H1 (cell line): ENCODE measurements around the gene PML. TPM values are rescaled to one million over a fixed set of nuclear protein-coding genes. Genes with fewer than 3 reads are reported as not detected.

ENCODE experiments used
- CTCF ChIA-PET: fragments of 300-600 bp; sonication (Branson Sonifier 250); formaldehyde crosslinking; loops from one replicate; lab custom pipeline; 2021; ENCODE audit not compliant: partially characterized antibody; lab: Charles Lee
- POLR2A ChIA-PET: fragments of 300-600 bp; sonication (Branson Sonifier 250); formaldehyde crosslinking; loops from one replicate; lab custom pipeline; 2021; ENCODE audit warnings: inconsistent platforms; ENCODE audit not compliant: partially characterized antibody; lab: Charles Lee
- DNase-seq, 2 experiments: peaks; one replicate each; pipeline versions ENCODE4 v3.0.0 to v3.0.0-alpha.2; 2010 to 2022; ENCODE audit warnings: low spot score in 2 of 2, low read depth in 1 of 2, mixed read lengths in 1 of 2
- FAIRE-seq: peaks from 2 replicates; lab custom pipeline; 2011; peaks lifted over from hg19 to GRCh38; lab: Jason Lieb, UNC
- H2AFZ ChIP-seq: 2 replicates; pipeline ENCODE4 v1.8.1; 2012; ENCODE audit warnings: low read length, inconsistent platforms
- H2AK5ac ChIP-seq: 2 replicates; pipeline ENCODE4 v1.6.1; 2013; ENCODE audit warnings: low read depth, low read length
- H2BK120ac ChIP-seq: replicated peaks from 2 replicates; pipeline ENCODE3; 2013; ENCODE audit warnings: low read depth, low read length, inconsistent platforms
- H2BK12ac ChIP-seq: 2 replicates; pipeline ENCODE4 v1.6.1; 2013; ENCODE audit warnings: low read depth, low read length
- H2BK15ac ChIP-seq: 2 replicates; pipeline ENCODE4 v1.6.1; 2013; ENCODE audit warnings: low read length
- H2BK20ac ChIP-seq: 2 replicates; pipeline ENCODE4 v1.6.1; 2013; ENCODE audit warnings: low read length
- H2BK5ac ChIP-seq: 2 replicates; pipeline ENCODE4 v1.6.1; 2013; ENCODE audit warnings: low read depth, low read length
- H3K14ac ChIP-seq: 2 replicates; pipeline ENCODE4 v1.6.1; 2013; ENCODE audit warnings: inconsistent platforms; ENCODE audit not compliant: insufficient read length
- H3K18ac ChIP-seq: 2 replicates; pipeline ENCODE4 v1.6.1; 2013; ENCODE audit warnings: low read length; ENCODE audit errors: extremely low read depth
- H3K23ac ChIP-seq: 2 replicates; pipeline ENCODE4 v1.6.1; 2013; ENCODE audit warnings: inconsistent platforms; ENCODE audit not compliant: insufficient read length
- H3K23me2 ChIP-seq: 2 replicates; pipeline ENCODE4 v1.6.1; 2013; ENCODE audit warnings: low read depth, low read length
- H3K27ac ChIP-seq: 2 replicates; pipeline ENCODE4 v1.6.1; 2011; ENCODE audit warnings: low read depth, low read length, inconsistent platforms
- H3K27me3 ChIP-seq, 4 experiments: replicated peaks in 1 of 4; 1 replicate in 1 of 4; 2 replicates in 3 of 4; pipeline versions ENCODE4 v1.6.1 to v1.8.1; 2011 to 2013; ENCODE audit warnings: low read length in 3 of 4, mild to moderate bottlenecking in 3 of 4, inconsistent platforms in 2 of 4, mixed read lengths in 2 of 4, moderate library complexity in 1 of 4; ENCODE audit not compliant: control insufficient read depth in 3 of 4, insufficient read depth in 3 of 4; ENCODE audit errors: extremely low read depth in 1 of 4
- H3K36me3 ChIP-seq, 4 experiments: 2 replicates each; pipeline versions ENCODE4 v1.6.1 to v1.8.1; 2011 to 2013; ENCODE audit warnings: mild to moderate bottlenecking in 4 of 4, low read length in 3 of 4, moderate library complexity in 2 of 4, control low read depth in 1 of 4, inconsistent platforms in 1 of 4; ENCODE audit not compliant: insufficient read depth in 4 of 4, control insufficient read depth in 2 of 4
- H3K4ac ChIP-seq: replicated peaks from 2 replicates; pipeline ENCODE3; 2013; ENCODE audit warnings: low read length, low read depth, mixed read lengths, inconsistent platforms; ENCODE audit not compliant: insufficient read length
- H3K4me1 ChIP-seq, 4 experiments: replicated peaks in 1 of 4; 1 replicate in 1 of 4; 2 replicates in 3 of 4; pipeline versions ENCODE4 v1.6.1 to v1.8.1; 2011 to 2013; ENCODE audit warnings: low read length in 3 of 4, inconsistent platforms in 2 of 4, mixed read lengths in 1 of 4; ENCODE audit not compliant: insufficient read depth in 4 of 4, control insufficient read depth in 3 of 4
- H3K4me2 ChIP-seq, 2 experiments: 2 replicates each; pipeline versions ENCODE4 v1.6.1 to v1.8.1; 2011 to 2013; ENCODE audit warnings: low read depth in 2 of 2, low read length in 2 of 2, control low read depth in 1 of 2, inconsistent platforms in 1 of 2, mild to moderate bottlenecking in 1 of 2; ENCODE audit not compliant: insufficient read depth in 1 of 2
- H3K4me3 ChIP-seq, 4 experiments: fragments of 200-600, 300-600 bp in 1 of 4; sonication (generic), shearing (Covaris generic), sonication (Bioruptor Twin) in 1 of 4; 2 replicates each; pipeline versions ENCODE4 v1.5.1 to v1.8.1; 2011 to 2016; ENCODE audit warnings: low read length in 4 of 4, low read depth in 3 of 4, control low read depth in 2 of 4, inconsistent platforms in 2 of 4, mild to moderate bottlenecking in 2 of 4, mixed read lengths in 1 of 4, moderate library complexity in 1 of 4; ENCODE audit not compliant: insufficient read depth in 2 of 4; ENCODE audit errors: extremely low read depth in 1 of 4
- H3K56ac ChIP-seq: replicated peaks from 2 replicates; pipeline ENCODE3; 2013; ENCODE audit warnings: low read depth, mild to moderate bottlenecking, mixed read lengths, low read length, inconsistent platforms; ENCODE audit not compliant: insufficient read length
- H3K79me1 ChIP-seq: 2 replicates; pipeline ENCODE4 v1.6.1; 2013; ENCODE audit warnings: low read depth, low read length, control low read depth
- H3K79me2 ChIP-seq, 2 experiments: 2 replicates each; pipeline versions ENCODE4 v1.6.1 to v1.8.1; 2012 to 2013; ENCODE audit warnings: low read length in 2 of 2, mild to moderate bottlenecking in 2 of 2, inconsistent platforms in 1 of 2; ENCODE audit not compliant: insufficient read depth in 2 of 2, control insufficient read depth in 1 of 2
- H3K9ac ChIP-seq, 4 experiments: replicated peaks in 1 of 4; 1 replicate in 1 of 4; 2 replicates in 3 of 4; pipeline versions ENCODE4 v1.6.1 to v1.8.1; 2011 to 2013; ENCODE audit warnings: low read depth in 3 of 4, low read length in 3 of 4, control low read depth in 2 of 4, mild to moderate bottlenecking in 2 of 4, moderate library complexity in 2 of 4, inconsistent platforms in 1 of 4; ENCODE audit errors: extremely low read depth in 1 of 4
- H3K9me3 ChIP-seq, 2 experiments: 2 replicates each; pipeline versions ENCODE4 v1.6.1 to v1.8.1; 2012 to 2013; ENCODE audit warnings: mild to moderate bottlenecking in 2 of 2, moderate library complexity in 2 of 2, control low read depth in 1 of 2, inconsistent platforms in 1 of 2, low read depth in 1 of 2, low read length in 1 of 2, mixed read lengths in 1 of 2; ENCODE audit not compliant: insufficient read depth in 2 of 2
- H4K20me1 ChIP-seq, 2 experiments: replicated peaks in 1 of 2; 2 replicates each; pipeline versions ENCODE3 to v1.8.1; 2011 to 2013; ENCODE audit warnings: inconsistent platforms in 2 of 2, low read length in 2 of 2, mild to moderate bottlenecking in 1 of 2; ENCODE audit not compliant: insufficient read depth in 2 of 2, control insufficient read depth in 1 of 2
- H4K5ac ChIP-seq: 2 replicates; pipeline ENCODE4 v1.6.1; 2013; ENCODE audit warnings: low read length, low read depth, mixed read lengths, inconsistent platforms; ENCODE audit not compliant: insufficient read length
- H4K8ac ChIP-seq: 2 replicates; pipeline ENCODE4 v1.8.0; 2013; ENCODE audit warnings: mild to moderate bottlenecking, moderate library complexity, low read length, inconsistent platforms; ENCODE audit not compliant: insufficient read depth; ENCODE audit errors: extremely low read depth
- H4K91ac ChIP-seq: replicated peaks from 2 replicates; pipeline ENCODE3; 2013; ENCODE audit warnings: low read length, mixed read lengths, inconsistent platforms; ENCODE audit not compliant: insufficient read length
- CREB1 ChIP-seq: IDR thresholded peaks from 2 replicates; pipeline ENCODE4 v1.6.1; 2012; ENCODE audit warnings: inconsistent platforms
- TAF1 ChIP-seq: IDR thresholded peaks from 2 replicates; pipeline ENCODE4 v1.6.1; 2011; ENCODE audit warnings: mild to moderate bottlenecking, low read depth, low read length
- WGBS, 2 experiments: shearing (Covaris generic) in 1 of 2; methylation state at CpG; one replicate each; pipeline versions ENCODE4 v1.1.6 to v1.1.7; 2013 to 2015; ENCODE audit warnings: low lambda C conversion rate in 2 of 2, mixed read lengths in 2 of 2, inconsistent platforms in 1 of 2, low coverage in 1 of 2, missing lambda C conversion rate in 1 of 2; ENCODE audit not compliant: insufficient replicate concordance in 2 of 2, insufficient coverage in 1 of 2, insufficient read length in 1 of 2; ENCODE audit errors: extremely low coverage in 1 of 2, missing lambda C conversion rate in 1 of 2; 5-methylcytosine and 5-hydroxymethylcytosine counted together
- polyA plus RNA-seq, 7 experiments: library from polyadenylated mRNA; depleted of rRNA in 3 of 7; stranded (reverse) in 5 of 7; unstranded in 2 of 7; fragments of >200 nt in 5 of 7; fragments of 200-250 nt in 2 of 7; gene quantifications; 1 replicate in 5 of 7; 2 replicates in 1 of 7; 4 replicates in 1 of 7; pipeline versions ENCODE4 v1.2.1 to v1.2.3, GENCODE V29; 2011 to 2013; ENCODE audit warnings: missing spikeins in 2 of 7, mixed read lengths in 2 of 7
- total RNA-seq: library from RNA; stranded (reverse); fragmentation: NEBNext Ultra II Directional; extraction: Animal tissue kit (Norgen Biotek cat#: 25700); gene quantifications from 2 replicates; pipeline ENCODE4 v1.2.1, GENCODE V29; 2021

Gene PML
- total and polyA plus RNA-seq, 2 of the 8 experiments (the other 6 are each of a cell fraction or from before 2014, with no cell fraction given) = 14.9 to 30.3 TPM

GRCh38 chr15:73990250-73991005, 4.1 kb upstream of the PML start:
- H3K4me3 ChIP-seq = no peak overlapping the region
- no peak overlapping the region for H3K4ac ChIP-seq
- H4K91ac ChIP-seq = no peak overlapping the region
- no peak overlapping the region for H2AFZ ChIP-seq
- H3K9me3 ChIP-seq = no peaks in the 10 kb centered on the region
- no peaks in the 10 kb centered on the region for H3K36me3 ChIP-seq
- H2BK15ac ChIP-seq = no peak overlapping the region
- H3K27ac ChIP-seq = no peak overlapping the region
- no peak overlapping the region for H2BK5ac ChIP-seq
- 90% methylated on average over 9 of the region's 9 CpGs; no CpG with 5 or more reads in 1 of the 2 experiments for WGBS, 2 experiments
- no peak overlapping the region for H3K18ac ChIP-seq
- no peak overlapping the region for H3K56ac ChIP-seq
- no peak for FAIRE-seq
- peaks cover 0 to 2% of the 10 kb centered on the region in 2 experiments; a peak in 1 of 4 replicates for H3K79me2 ChIP-seq
- H3K9ac ChIP-seq = no peak overlapping the region
- H2BK20ac ChIP-seq = no peak overlapping the region
- H3K4me1 ChIP-seq = peaks cover 0 to 7% (median under 1%) of the 10 kb centered on the region in 4 experiments; a peak in 4 of 7 replicates
- DNase-seq = no peak
- H4K20me1 ChIP-seq = peaks cover 0 to 3% of the 10 kb centered on the region in 2 experiments
- H4K8ac ChIP-seq = no peak overlapping the region
- CTCF ChIA-PET = interaction anchor here (0.6 to 11.4 kb wide), 8 partner anchors 11 to 780 kb away, joined by 3 to 167 read pairs (median 4); no protein-coding TSS in a partner anchor
- no peaks in the 10 kb centered on the region for H3K79me1 ChIP-seq
- no peak overlapping the region for H3K4me2 ChIP-seq
- no peak overlapping the region for H3K23ac ChIP-seq
- H4K5ac ChIP-seq = no peak overlapping the region
- H3K27me3 ChIP-seq = peaks cover 0 to 8% (median 1%) of the 10 kb centered on the region in 4 experiments; a peak in 1 of 7 replicates
- H3K14ac ChIP-seq = no peak overlapping the region
- H2AK5ac ChIP-seq = no peak overlapping the region
- H3K23me2 ChIP-seq = peaks cover 11% of the 10 kb centered on the region; the same call in 1 of the 2 replicates
- POLR2A ChIA-PET = no interaction called here
- TF ChIP-seq CREB1 = no peak
- no peak for TF ChIP-seq TAF1
- no peak overlapping the region for H2BK120ac ChIP-seq
- no peak overlapping the region for H2BK12ac ChIP-seq
